Esophagus muscularis mucosa (tissue), 4 donors: ENCODE results near the gene NAV3. TPM values are rescaled to one million over a fixed set of nuclear protein-coding genes. Genes with fewer than 3 reads are reported as not detected.

ENCODE experiments used
- DNase-seq: peaks from one replicate; pipeline ENCODE4 v3.0.0-alpha.2; 2017; ENCODE audit errors: extremely low spot score
- H3K27ac ChIP-seq, 4 donors: fragments of 200-600 bp; sonication (generic); replicated peaks in 1 of 4; 1 replicate in 3 of 4; 2 replicates in 1 of 4; pipeline ENCODE4 v1.5.1; 2016 to 2019; ENCODE audit warnings: mild to moderate bottlenecking in 1 of 4
- H3K27me3 ChIP-seq, 4 donors: fragments of 200-600 bp; sonication (generic); one replicate each; pipeline versions ENCODE4 v1.5.1 to v1.6.0; 2016 to 2019
- H3K36me3 ChIP-seq, 4 donors: fragments of 200-600 bp; sonication (generic); one replicate each; pipeline ENCODE4 v1.5.1; 2016 to 2019
- H3K4me1 ChIP-seq, 4 donors: fragments of 200-600 bp; sonication (generic); one replicate each; pipeline ENCODE4 v1.5.1; 2016 to 2019
- H3K4me3 ChIP-seq, 4 donors: fragments of 200-600 bp; sonication (generic); 1 replicate in 2 of 4; 2 replicates in 2 of 4; pipeline ENCODE4 v1.5.1; 2016 to 2019; ENCODE audit warnings: mild to moderate bottlenecking in 4 of 4, moderate library complexity in 1 of 4
- H3K9me3 ChIP-seq, 4 donors: fragments of 200-600 bp; sonication (generic); 1 replicate in 3 of 4; 2 replicates in 1 of 4; pipeline ENCODE4 v1.5.1; 2016 to 2019
- CTCF ChIP-seq, 3 experiments: fragments of 200-600 bp in 2 of 3; fragments of 450-650 bp in 1 of 3; sonication (generic) in 2 of 3; IDR thresholded peaks; one replicate each; pipeline ENCODE4 v1.5.1; 2017 to 2019; ENCODE audit warnings: antibody characterized with exemption in 3 of 3, mild to moderate bottlenecking in 2 of 3, moderate library complexity in 1 of 3
- EP300 ChIP-seq: sonication (generic); formaldehyde crosslinking; IDR thresholded peaks from one replicate; pipeline ENCODE4 v1.6.1; 2017; ENCODE audit warnings: antibody characterized with exemption
- POLR2A ChIP-seq: fragments of 450-650 bp; IDR thresholded peaks from one replicate; pipeline ENCODE4 v1.6.1; 2017; ENCODE audit warnings: antibody characterized with exemption, moderate library complexity, mild to moderate bottlenecking, low read depth
- POLR2AphosphoS5 ChIP-seq, 2 donors: sonication (generic); formaldehyde crosslinking; IDR thresholded peaks; one replicate each; pipeline ENCODE4 v1.6.1; 2017; ENCODE audit warnings: antibody characterized with exemption in 2 of 2
- WGBS: methylation state at CpG from one replicate; pipeline ENCODE4 v1.1.5; 2018; 5-methylcytosine and 5-hydroxymethylcytosine counted together
- intact Hi-C: fragments of 100-400 bp; cut with DNase I; formaldehyde crosslinking; loops from one replicate; pipeline ENCODE4 v1.15.1; 2023
- total RNA-seq, 4 donors: library from RNA; depleted of rRNA; stranded (reverse); fragments of >200 nt; gene quantifications; one replicate each; pipeline versions ENCODE4 v1.1.0 to v1.2.1, GENCODE V29; 2016

NAV3 gene
- total RNA-seq, 4 donors from 2014 or later = 4.3 to 9.6 (median 5.4) TPM

- intact Hi-C loops = no loop called here
Observed at GRCh38 chr12:78086553-78087362, 256.1 kb downstream of the NAV3 start.

GRCh38 chr12:78087363-78087675 is 256.6 kb downstream of the NAV3 start:
- Histone ChIP-seq H3K4me3 (no peak overlapping the region), H3K4me1 (no peaks in the 10 kb centered on the region), H3K36me3 (no peaks in the 10 kb centered on the region), H3K27ac (no peak overlapping the region), H3K9me3 (no peaks in the 10 kb centered on the region), H3K27me3 (no peaks in the 10 kb centered on the region)
- no peak for TF ChIP-seq EP300
- TF ChIP-seq CTCF (IDR thresholded peaks at IDR 0.05) = no peak
- TF ChIP-seq POLR2A = no peak
- no peak for TF ChIP-seq POLR2AphosphoS5 (IDR thresholded peaks at IDR 0.05)
- intact Hi-C loops = no loop called here
- DNase-seq = no peak
- WGBS = 91% methylated on average over 1 of the region's 1 CpG

More at GRCh38 chr12:78086553-78087362, 256.1 kb downstream of the NAV3 start:
- no peaks in the 10 kb centered on the region for H3K9me3 ChIP-seq
- H3K27ac ChIP-seq = no peak overlapping the region
- H3K36me3 ChIP-seq = no peaks in the 10 kb centered on the region
- no peak for TF ChIP-seq POLR2A
- TF ChIP-seq POLR2AphosphoS5 (IDR thresholded peaks at IDR 0.05) = no peak
- no peak for TF ChIP-seq CTCF (IDR thresholded peaks at IDR 0.05)
- no peak for TF ChIP-seq EP300
- no peak for DNase-seq
- H3K4me3 ChIP-seq = no peak overlapping the region
- H3K4me1 ChIP-seq = no peaks in the 10 kb centered on the region
- H3K27me3 ChIP-seq = no peaks in the 10 kb centered on the region

DNA sequence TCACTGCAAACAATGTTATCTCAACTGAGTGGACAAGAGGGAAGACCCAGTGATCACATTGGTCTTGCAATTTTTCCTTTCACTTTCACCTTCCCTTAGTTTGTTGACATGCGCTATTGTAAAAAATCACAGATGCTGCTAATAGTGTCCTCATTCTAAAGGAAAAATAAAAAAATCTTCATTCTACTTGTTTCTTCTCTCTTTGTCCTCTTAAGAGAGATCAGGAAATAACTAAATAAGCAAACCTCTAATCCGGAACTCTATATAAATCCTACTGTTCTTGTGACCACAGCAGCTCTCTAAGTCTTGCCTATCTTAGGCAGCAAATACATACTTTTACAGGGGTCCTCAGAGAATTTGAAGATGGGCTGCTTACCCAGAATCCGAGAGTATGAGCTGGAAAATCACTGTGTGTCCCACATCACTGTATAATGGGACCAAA is 257.7 kb downstream of the NAV3 start:
- intact Hi-C loops = no loop called here
- H3K27me3 ChIP-seq = no peaks in the 10 kb centered on the region
- no peak for DNase-seq
- no peaks in the 10 kb centered on the region for H3K36me3 ChIP-seq
- TF ChIP-seq EP300 (no peak), POLR2A (no peak), CTCF (IDR thresholded peaks at IDR 0.05) (no peak), POLR2AphosphoS5 (IDR thresholded peaks at IDR 0.05) (no peak)
- H3K4me3 ChIP-seq = peak overlapping the region; percentile 15 to 44 (median 25)
- no peaks in the 10 kb centered on the region for H3K9me3 ChIP-seq
- peak overlapping the region in 1 of 4 donors; percentile 8 for H3K27ac ChIP-seq
- 58% methylated on average over 3 of the region's 3 CpGs for WGBS
- no peaks in the 10 kb centered on the region for H3K4me1 ChIP-seq

DNA sequence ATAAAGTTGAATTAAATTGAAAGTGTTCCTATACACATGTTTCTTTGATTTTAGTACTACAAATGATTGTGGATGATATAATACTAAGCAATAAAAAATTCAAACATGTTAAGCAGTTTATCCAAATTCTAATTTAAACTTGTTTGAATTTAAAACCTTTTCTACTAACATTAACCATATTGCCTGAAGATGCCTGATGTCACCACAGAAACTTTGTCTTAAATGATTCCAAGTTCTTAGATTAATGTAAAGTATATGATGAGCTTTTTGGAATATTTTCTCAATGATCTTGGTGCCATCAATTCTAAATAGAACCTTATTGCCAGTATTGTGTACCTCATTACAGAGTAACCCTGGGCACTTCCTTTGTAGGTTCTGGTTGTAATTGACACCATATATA is 259.6 kb downstream of the NAV3 start:
- H3K4me1 ChIP-seq = no peaks in the 10 kb centered on the region
- no peak overlapping the region for H3K27ac ChIP-seq
- intact Hi-C loops = no loop called here
- no peaks in the 10 kb centered on the region for H3K36me3 ChIP-seq
- no peak overlapping the region for H3K4me3 ChIP-seq
- TF ChIP-seq EP300 (no peak), CTCF (IDR thresholded peaks at IDR 0.05) (no peak), POLR2AphosphoS5 (IDR thresholded peaks at IDR 0.05) (no peak), POLR2A (no peak)
- H3K9me3 ChIP-seq = no peaks in the 10 kb centered on the region
- no peaks in the 10 kb centered on the region for H3K27me3 ChIP-seq
- no peak for DNase-seq

GRCh38 chr12:78095623-78096022 is 264.9 kb downstream of the NAV3 start:
- no peak for TF ChIP-seq POLR2AphosphoS5 (IDR thresholded peaks at IDR 0.05)
- no peak for TF ChIP-seq CTCF (IDR thresholded peaks at IDR 0.05)
- TF ChIP-seq EP300 = no peak
- TF ChIP-seq POLR2A = no peak
- no peaks in the 10 kb centered on the region for H3K36me3 ChIP-seq
- no peak for DNase-seq
- no peak overlapping the region for H3K27ac ChIP-seq
- H3K4me3 ChIP-seq = no peak overlapping the region
- 95% methylated on average over 1 of the region's 1 CpG for WGBS
- no peaks in the 10 kb centered on the region for H3K9me3 ChIP-seq
- H3K27me3 ChIP-seq = no peaks in the 10 kb centered on the region
- H3K4me1 ChIP-seq = peaks cover 0 to 10% (median 0%) of the 10 kb centered on the region in 4 donors
- intact Hi-C loops = no loop called here
